Measurements from ENCODE around the gene TRAF7. TPM values are rescaled to one million over a fixed set of nuclear protein-coding genes. Genes with fewer than 3 reads are reported as not detected.

Gene TRAF7
- total and polyA plus RNA-seq, 2 of the 13 experiments (the other 11 are each of a cell fraction or from before 2014, with no cell fraction given): 47.9 to 65.6 TPM

DNA sequence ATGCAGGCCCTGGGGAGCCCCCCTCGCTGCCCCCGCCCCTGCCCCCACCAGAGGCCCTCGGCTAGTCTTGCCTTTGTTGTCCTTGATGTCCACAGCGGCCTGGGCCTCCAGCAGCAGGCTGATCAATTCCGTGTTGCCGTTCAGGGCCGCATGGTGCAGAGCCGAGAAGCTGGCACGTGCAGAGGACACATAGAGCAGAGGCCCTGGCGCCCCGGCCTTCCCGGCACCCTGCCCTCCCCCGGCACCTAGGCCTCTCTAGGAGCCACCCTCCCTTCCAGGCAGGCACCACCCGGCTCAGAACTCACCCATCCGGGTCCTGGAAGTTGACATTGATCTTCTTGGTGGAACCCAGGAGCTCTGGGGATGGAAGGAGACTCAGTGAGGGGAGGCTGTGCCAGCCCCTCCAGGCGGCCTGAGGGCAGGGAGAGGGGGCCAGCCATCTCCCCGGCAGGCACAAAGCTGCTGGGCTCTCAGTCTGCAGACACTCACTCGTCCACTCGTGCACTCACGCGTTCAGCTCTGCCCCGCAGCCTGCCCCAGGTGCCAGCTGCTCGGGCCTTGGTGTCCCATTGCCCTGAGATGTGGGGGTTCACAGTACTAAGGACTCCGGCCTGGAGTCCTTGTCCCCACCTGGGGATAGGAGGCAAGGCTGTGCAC is 34.5 kb downstream of the TRAF7 start (continued):
- TF ChIP-seq, protein P1, sequence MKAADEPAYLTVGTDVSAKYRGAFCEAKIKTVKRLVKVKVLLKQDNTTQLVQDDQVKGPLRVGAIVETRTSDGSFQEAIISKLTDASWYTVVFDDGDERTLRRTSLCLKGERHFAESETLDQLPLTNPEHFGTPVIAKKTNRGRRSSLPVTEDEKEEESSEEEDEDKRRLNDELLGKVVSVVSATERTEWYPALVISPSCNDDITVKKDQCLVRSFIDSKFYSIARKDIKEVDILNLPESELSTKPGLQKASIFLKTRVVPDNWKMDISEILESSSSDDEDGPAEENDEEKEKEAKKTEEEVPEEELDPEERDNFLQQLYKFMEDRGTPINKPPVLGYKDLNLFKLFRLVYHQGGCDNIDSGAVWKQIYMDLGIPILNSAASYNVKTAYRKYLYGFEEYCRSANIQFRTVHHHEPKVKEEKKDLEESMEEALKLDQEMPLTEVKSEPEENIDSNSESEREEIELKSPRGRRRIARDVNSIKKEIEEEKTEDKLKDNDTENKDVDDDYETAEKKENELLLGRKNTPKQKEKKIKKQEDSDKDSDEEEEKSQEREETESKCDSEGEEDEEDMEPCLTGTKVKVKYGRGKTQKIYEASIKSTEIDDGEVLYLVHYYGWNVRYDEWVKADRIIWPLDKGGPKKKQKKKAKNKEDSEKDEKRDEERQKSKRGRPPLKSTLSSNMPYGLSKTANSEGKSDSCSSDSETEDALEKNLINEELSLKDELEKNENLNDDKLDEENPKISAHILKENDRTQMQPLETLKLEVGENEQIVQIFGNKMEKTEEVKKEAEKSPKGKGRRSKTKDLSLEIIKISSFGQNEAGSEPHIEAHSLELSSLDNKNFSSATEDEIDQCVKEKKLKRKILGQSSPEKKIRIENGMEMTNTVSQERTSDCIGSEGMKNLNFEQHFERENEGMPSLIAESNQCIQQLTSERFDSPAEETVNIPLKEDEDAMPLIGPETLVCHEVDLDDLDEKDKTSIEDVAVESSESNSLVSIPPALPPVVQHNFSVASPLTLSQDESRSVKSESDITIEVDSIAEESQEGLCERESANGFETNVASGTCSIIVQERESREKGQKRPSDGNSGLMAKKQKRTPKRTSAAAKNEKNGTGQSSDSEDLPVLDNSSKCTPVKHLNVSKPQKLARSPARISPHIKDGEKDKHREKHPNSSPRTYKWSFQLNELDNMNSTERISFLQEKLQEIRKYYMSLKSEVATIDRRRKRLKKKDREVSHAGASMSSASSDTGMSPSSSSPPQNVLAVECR (CRISPR knock-in tag; IDR thresholded peaks at IDR 0.05; ENCODE audit: borderline replicate concordance): 0 out of 2 replicates have a peak, but pooled peaks have one; percentile 30
- no peak; the same call in 1 of the 2 replicates for TF ChIP-seq ZBTB38 (CRISPR knock-in tag; IDR thresholded peaks at IDR 0.05)
- TF ChIP-seq ZBTB7B (CRISPR knock-in tag; IDR thresholded peaks at IDR 0.05): no peak
- 0 out of 2 replicates have a peak, but pooled peaks have one; percentile 29 for TF ChIP-seq ZMAT3 (CRISPR knock-in tag; conservative IDR thresholded peaks at IDR 0.05)
- TF ChIP-seq ZNF230 (CRISPR knock-in tag; IDR thresholded peaks at IDR 0.05): peak; percentile 59; the same call in 1 of the 2 replicates
- TF ChIP-seq HNRNPL (IDR thresholded peaks at IDR 0.05; ENCODE audit: low read depth, low read length): peak; percentile 29; the same call in 1 of the 2 replicates
- TF ChIP-seq, protein P2, sequence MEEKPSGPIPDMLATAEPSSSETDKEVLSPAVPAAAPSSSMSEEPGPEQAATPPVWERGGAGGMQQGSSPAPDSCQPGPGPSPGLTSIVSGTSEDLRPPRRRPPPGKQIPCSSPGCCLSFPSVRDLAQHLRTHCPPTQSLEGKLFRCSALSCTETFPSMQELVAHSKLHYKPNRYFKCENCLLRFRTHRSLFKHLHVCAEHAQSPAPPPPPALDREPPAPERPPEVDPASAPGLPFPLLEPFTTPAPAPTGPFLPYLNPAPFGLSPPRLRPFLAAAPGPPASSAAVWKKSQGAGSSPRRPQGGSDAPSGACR (CRISPR knock-in tag; IDR thresholded peaks at IDR 0.05): 0 out of 2 replicates have a peak, but pooled peaks have one; percentile 59
- TF ChIP-seq, protein P3, sequence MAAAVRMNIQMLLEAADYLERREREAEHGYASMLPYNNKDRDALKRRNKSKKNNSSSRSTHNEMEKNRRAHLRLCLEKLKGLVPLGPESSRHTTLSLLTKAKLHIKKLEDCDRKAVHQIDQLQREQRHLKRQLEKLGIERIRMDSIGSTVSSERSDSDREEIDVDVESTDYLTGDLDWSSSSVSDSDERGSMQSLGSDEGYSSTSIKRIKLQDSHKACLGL (CRISPR knock-in tag; IDR thresholded peaks at IDR 0.05): peak; percentile 11; the same call in 1 of the 2 replicates
- TF ChIP-seq JDP2 (CRISPR knock-in tag; IDR thresholded peaks at IDR 0.05; ENCODE audit: borderline replicate concordance): no peak
- peak; percentile 29; the same call in 1 of the 2 replicates for TF ChIP-seq SOX5 (CRISPR knock-in tag; IDR thresholded peaks at IDR 0.05; ENCODE audit: borderline replicate concordance)
- no peak for TF ChIP-seq RBM39 (IDR thresholded peaks at IDR 0.05; ENCODE audit: low read depth, low read length, poor library complexity, severe bottlenecking)
- peak; percentile 50; the same call in 1 of the 2 replicates for TF ChIP-seq MTA1 (CRISPR knock-in tag; IDR thresholded peaks at IDR 0.05; ENCODE audit: borderline replicate concordance)
- TF ChIP-seq, protein P4, sequence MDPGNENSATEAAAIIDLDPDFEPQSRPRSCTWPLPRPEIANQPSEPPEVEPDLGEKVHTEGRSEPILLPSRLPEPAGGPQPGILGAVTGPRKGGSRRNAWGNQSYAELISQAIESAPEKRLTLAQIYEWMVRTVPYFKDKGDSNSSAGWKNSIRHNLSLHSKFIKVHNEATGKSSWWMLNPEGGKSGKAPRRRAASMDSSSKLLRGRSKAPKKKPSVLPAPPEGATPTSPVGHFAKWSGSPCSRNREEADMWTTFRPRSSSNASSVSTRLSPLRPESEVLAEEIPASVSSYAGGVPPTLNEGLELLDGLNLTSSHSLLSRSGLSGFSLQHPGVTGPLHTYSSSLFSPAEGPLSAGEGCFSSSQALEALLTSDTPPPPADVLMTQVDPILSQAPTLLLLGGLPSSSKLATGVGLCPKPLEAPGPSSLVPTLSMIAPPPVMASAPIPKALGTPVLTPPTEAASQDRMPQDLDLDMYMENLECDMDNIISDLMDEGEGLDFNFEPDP (CRISPR knock-in tag; conservative IDR thresholded peaks at IDR 0.05): 0 out of 2 replicates have a peak, but pooled peaks have one; percentile 44
- no peak for TF ChIP-seq ZSCAN20 (CRISPR knock-in tag; IDR thresholded peaks at IDR 0.05; ENCODE audit: borderline replicate concordance)
- 0 out of 2 replicates have a peak, but pooled peaks have one; percentile 56 for TF ChIP-seq ZSCAN12 (CRISPR knock-in tag; IDR thresholded peaks at IDR 0.05)
- no peak for TF ChIP-seq SOX6 (IDR thresholded peaks at IDR 0.05)
- no peak for TF ChIP-seq SOX6 (CRISPR knock-in tag; IDR thresholded peaks at IDR 0.05)
- TF ChIP-seq, protein P5, sequence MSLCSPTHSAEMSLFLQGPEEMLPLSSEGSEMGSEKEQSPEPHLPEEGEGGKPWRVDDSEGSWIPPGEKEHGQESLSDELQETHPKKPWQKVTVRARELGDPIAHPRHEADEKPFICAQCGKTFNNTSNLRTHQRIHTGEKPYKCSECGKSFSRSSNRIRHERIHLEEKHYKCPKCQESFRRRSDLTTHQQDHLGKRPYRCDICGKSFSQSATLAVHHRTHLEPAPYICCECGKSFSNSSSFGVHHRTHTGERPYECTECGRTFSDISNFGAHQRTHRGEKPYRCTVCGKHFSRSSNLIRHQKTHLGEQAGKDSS (CRISPR knock-in tag; IDR thresholded peaks at IDR 0.05; ENCODE audit: borderline replicate concordance, low read depth): peak; percentile 41; the same call in 1 of the 2 replicates
- no peak for TF ChIP-seq ZFP62 (CRISPR knock-in tag; IDR thresholded peaks at IDR 0.05)
